Brain pericyte (primary cell): ENCODE data around the gene FSD2.
"Not testable (repeated sequence)": the region's sequence is repeated elsewhere in the genome, so short reads cannot be mapped to it uniquely, and the experiment has no call there.

Experiments
- DNase-seq: peaks from one replicate; pipeline ENCODE4 v3.0.0-alpha.2; 2012; ENCODE audit warnings: low read depth, low spot score

Gene FSD2

GRCh38 chr15:82792068-82792467 is 13.8 kb downstream of the FSD2 start:
- no peak for DNase-seq

- no peak for DNase-seq
Observed at GRCh38 chr15:82790321-82790720, 15.5 kb downstream of the FSD2 start.

- no peak for DNase-seq
Observed at GRCh38 chr15:82789491-82789890, 16.4 kb downstream of the FSD2 start.

- DNase-seq, result no peak
Observed at GRCh38 chr15:82788496-82788895, 17.4 kb downstream of the FSD2 start.

GRCh38 chr15:82781349-82781748 is 24.5 kb downstream of the FSD2 start:
- DNase-seq, result no peak

- no peak for DNase-seq
Observed at GRCh38 chr15:82778755-82779154, 27.1 kb downstream of the FSD2 start.

GRCh38 chr15:82774496-82774895 is 31.4 kb downstream of the FSD2 start:
- no peak for DNase-seq

- DNase-seq, result no peak
Observed at GRCh38 chr15:82771789-82772607, 33.9 kb downstream of the FSD2 start.

GRCh38 chr15:82768414-82769054 is 37.3 kb downstream of the FSD2 start:
- no peak for DNase-seq

- DNase-seq, result no peak
Observed at GRCh38 chr15:82767163-82767829, 38.6 kb downstream of the FSD2 start.

- not testable (repeated sequence) for DNase-seq
Observed at GRCh38 chr15:82766201-82766600, 39.7 kb downstream of the FSD2 start.

GRCh38 chr15:82764740-82765139 is 41.1 kb downstream of the FSD2 start:
- no peak for DNase-seq

GRCh38 chr15:82764117-82764490 is 41.8 kb downstream of the FSD2 start:
- DNase-seq, result no peak

- DNase-seq, result no peak
Observed at GRCh38 chr15:82763361-82764116, 42.3 kb downstream of the FSD2 start.

GRCh38 chr15:82751308-82751707 is 54.6 kb downstream of the FSD2 start:
- DNase-seq, result no peak

GRCh38 chr15:82750831-82751180 is 55.1 kb downstream of the FSD2 start:
- no peak for DNase-seq

GRCh38 chr15:82749951-82750830 is 55.7 kb downstream of the FSD2 start:
- peak; percentile 85 for DNase-seq

GRCh38 chr15:82748315-82748714 is 57.6 kb downstream of the FSD2 start:
- DNase-seq, result no peak

GRCh38 chr15:82743810-82744209 is 62.1 kb downstream of the FSD2 start:
- no peak for DNase-seq

GRCh38 chr15:82742134-82742533 is 63.7 kb downstream of the FSD2 start:
- DNase-seq, result no peak

GRCh38 chr15:82739086-82739485 is 66.8 kb downstream of the FSD2 start:
- DNase-seq, result no peak
